Measurements from ENCODE around the gene FCRLB. TPM values are rescaled to one million over a fixed set of nuclear protein-coding genes. Genes with fewer than 3 reads are reported as not detected.

Gene FCRLB
- total RNA-seq, 1 experiment from 2014 or later, result 0.41 TPM

DNA sequence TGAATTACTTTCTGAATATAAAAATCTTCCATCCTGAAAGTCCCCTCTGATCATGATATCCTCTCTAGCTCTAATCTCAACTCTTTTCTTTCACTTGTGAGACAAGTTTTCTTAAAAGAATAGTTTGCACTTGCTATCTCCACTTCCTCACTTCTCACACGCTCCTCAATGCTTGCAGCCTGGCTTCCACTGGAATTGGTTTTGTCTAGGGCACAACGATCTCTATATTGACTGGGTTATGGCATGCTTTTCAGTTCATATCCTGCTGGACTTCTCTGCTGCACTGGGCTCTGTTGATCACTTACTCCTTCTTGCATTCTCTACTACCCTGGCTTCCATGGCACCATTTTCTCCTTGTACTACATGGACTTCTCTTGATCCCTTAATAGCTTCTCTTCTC, 13.8 kb upstream of the FCRLB start:
- Histone ChIP-seq H3K9me3 (ENCODE audit: control insufficient read depth, insufficient read depth, low read depth, low read length) (no peaks in the 10 kb centered on the region), H3K4me1 (ENCODE audit: control insufficient read depth, insufficient read depth, low read length) (no peaks in the 10 kb centered on the region), H3K36me3 (ENCODE audit: control insufficient read depth, insufficient read depth, low read length) (no peaks in the 10 kb centered on the region), H3K4me3 (ENCODE audit: low read depth in 2 of 2, low read length in 2 of 2) (no peak overlapping the region), H3K27me3 (ENCODE audit: control insufficient read depth, insufficient read depth, low read length) (peaks cover 5% of the 10 kb centered on the region; the same call in 1 of the 2 replicates), H3K27ac (ENCODE audit: low read length) (no peak overlapping the region)
- TF ChIP-seq SIN3A (IDR thresholded peaks at IDR 0.05; ENCODE audit: borderline replicate concordance, insufficient read depth, low read depth, low read length), result no peak
- TF ChIP-seq, protein P1, sequence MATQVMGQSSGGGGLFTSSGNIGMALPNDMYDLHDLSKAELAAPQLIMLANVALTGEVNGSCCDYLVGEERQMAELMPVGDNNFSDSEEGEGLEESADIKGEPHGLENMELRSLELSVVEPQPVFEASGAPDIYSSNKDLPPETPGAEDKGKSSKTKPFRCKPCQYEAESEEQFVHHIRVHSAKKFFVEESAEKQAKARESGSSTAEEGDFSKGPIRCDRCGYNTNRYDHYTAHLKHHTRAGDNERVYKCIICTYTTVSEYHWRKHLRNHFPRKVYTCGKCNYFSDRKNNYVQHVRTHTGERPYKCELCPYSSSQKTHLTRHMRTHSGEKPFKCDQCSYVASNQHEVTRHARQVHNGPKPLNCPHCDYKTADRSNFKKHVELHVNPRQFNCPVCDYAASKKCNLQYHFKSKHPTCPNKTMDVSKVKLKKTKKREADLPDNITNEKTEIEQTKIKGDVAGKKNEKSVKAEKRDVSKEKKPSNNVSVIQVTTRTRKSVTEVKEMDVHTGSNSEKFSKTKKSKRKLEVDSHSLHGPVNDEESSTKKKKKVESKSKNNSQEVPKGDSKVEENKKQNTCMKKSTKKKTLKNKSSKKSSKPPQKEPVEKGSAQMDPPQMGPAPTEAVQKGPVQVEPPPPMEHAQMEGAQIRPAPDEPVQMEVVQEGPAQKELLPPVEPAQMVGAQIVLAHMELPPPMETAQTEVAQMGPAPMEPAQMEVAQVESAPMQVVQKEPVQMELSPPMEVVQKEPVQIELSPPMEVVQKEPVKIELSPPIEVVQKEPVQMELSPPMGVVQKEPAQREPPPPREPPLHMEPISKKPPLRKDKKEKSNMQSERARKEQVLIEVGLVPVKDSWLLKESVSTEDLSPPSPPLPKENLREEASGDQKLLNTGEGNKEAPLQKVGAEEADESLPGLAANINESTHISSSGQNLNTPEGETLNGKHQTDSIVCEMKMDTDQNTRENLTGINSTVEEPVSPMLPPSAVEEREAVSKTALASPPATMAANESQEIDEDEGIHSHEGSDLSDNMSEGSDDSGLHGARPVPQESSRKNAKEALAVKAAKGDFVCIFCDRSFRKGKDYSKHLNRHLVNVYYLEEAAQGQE (IDR thresholded peaks at IDR 0.05; ENCODE audit: insufficient read depth in 1 of 2, low read depth in 2 of 2, low read length in 1 of 2), result no peak
- TF ChIP-seq, protein P2, sequence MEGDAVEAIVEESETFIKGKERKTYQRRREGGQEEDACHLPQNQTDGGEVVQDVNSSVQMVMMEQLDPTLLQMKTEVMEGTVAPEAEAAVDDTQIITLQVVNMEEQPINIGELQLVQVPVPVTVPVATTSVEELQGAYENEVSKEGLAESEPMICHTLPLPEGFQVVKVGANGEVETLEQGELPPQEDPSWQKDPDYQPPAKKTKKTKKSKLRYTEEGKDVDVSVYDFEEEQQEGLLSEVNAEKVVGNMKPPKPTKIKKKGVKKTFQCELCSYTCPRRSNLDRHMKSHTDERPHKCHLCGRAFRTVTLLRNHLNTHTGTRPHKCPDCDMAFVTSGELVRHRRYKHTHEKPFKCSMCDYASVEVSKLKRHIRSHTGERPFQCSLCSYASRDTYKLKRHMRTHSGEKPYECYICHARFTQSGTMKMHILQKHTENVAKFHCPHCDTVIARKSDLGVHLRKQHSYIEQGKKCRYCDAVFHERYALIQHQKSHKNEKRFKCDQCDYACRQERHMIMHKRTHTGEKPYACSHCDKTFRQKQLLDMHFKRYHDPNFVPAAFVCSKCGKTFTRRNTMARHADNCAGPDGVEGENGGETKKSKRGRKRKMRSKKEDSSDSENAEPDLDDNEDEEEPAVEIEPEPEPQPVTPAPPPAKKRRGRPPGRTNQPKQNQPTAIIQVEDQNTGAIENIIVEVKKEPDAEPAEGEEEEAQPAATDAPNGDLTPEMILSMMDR (IDR thresholded peaks at IDR 0.05), result no peak
- no peak for TF ChIP-seq POLR2AphosphoS5 (IDR thresholded peaks at IDR 0.05; ENCODE audit: low read depth, low read length)
- TF ChIP-seq TCF7L2 (IDR thresholded peaks at IDR 0.05; ENCODE audit: low read depth, low read length), result no peak
- ChIA-PET CTCF (no interaction called here), POLR2A (no interaction called here)
- intact Hi-C loops (cut with micrococcal nuclease; ENCODE audit: unreplicated experiment) (no loop called here), in situ Hi-C loops (cut with HindIII; ENCODE audit: low pct_unique_long_range_greater_than_20kb, low sequenced_read_pairs) (no loop called here)
- DNase-seq (ENCODE audit: low read depth, low spot score) (no peak), ATAC-seq (no peak)
- no TSS peak for BruUV-seq (replicated peaks)

DNA sequence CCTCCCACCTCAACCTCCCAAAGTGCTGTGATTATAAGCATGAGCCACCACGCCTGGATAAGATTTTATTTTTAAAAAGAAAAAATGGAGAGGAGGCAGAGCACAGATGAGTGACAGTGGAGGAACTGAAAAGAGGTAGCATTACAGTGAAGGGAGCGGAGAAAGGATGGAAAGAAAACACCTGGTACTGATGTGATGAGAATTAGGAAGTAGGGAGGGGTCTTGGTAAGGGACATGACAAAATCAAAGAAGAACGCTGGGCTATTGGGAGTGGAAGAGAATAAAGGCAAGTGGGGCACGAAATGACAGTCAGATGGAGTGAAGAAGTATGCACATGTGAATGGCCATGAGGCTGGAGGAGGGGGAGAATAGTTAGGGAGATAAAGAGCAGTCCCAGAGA, 12.0 kb upstream of the FCRLB start:
- TF ChIP-seq TCF7L2 (IDR thresholded peaks at IDR 0.05; ENCODE audit: low read depth, low read length) (no peak), SIN3A (IDR thresholded peaks at IDR 0.05; ENCODE audit: borderline replicate concordance, insufficient read depth, low read depth, low read length) (no peak), POLR2AphosphoS5 (IDR thresholded peaks at IDR 0.05; ENCODE audit: low read depth, low read length) (no peak)
- TF ChIP-seq, protein P2 (IDR thresholded peaks at IDR 0.05), result no peak
- TF ChIP-seq, protein P1 (IDR thresholded peaks at IDR 0.05; ENCODE audit: insufficient read depth in 1 of 2, low read depth in 2 of 2, low read length in 1 of 2), result no peak
- no peak for DNase-seq (ENCODE audit: low read depth, low spot score)
- ATAC-seq, result no peak
- H3K9me3 ChIP-seq (ENCODE audit: control insufficient read depth, insufficient read depth, low read depth, low read length), result no peaks in the 10 kb centered on the region
- no TSS peak for BruUV-seq (replicated peaks)
- CTCF ChIA-PET, result no interaction called here
- H3K36me3 ChIP-seq (ENCODE audit: control insufficient read depth, insufficient read depth, low read length), result no peaks in the 10 kb centered on the region
- intact Hi-C loops (cut with micrococcal nuclease; ENCODE audit: unreplicated experiment) (no loop called here), in situ Hi-C loops (cut with HindIII; ENCODE audit: low pct_unique_long_range_greater_than_20kb, low sequenced_read_pairs) (no loop called here)
- no peaks in the 10 kb centered on the region for H3K4me1 ChIP-seq (ENCODE audit: control insufficient read depth, insufficient read depth, low read length)
- no peak overlapping the region for H3K27ac ChIP-seq (ENCODE audit: low read length)
- POLR2A ChIA-PET, result no interaction called here
- no peak overlapping the region for H3K4me3 ChIP-seq (ENCODE audit: low read depth in 2 of 2, low read length in 2 of 2)
- H3K27me3 ChIP-seq (ENCODE audit: control insufficient read depth, insufficient read depth, low read length), result no peaks in the 10 kb centered on the region

Measured in Panc1 (cell line).